PC-3 (cell line): ENCODE results near the gene RETREG1.

Experiments used
- CTCF ChIP-seq: fragments of 300-600 bp; sonication (generic); conservative IDR thresholded peaks from 2 replicates; pipeline ENCODE4 v1.5.1; 2017; ENCODE audit warnings: antibody characterized with exemption, low read depth, mild to moderate bottlenecking, low read length
- EZH2 ChIP-seq: fragments of 300-600 bp; sonication (generic); IDR thresholded peaks from one replicate; pipeline ENCODE4 v1.6.1; 2017; ENCODE audit warnings: antibody characterized with exemption, mild to moderate bottlenecking, low read length; ENCODE audit not compliant: unreplicated experiment

GRCh38 chr5:16563686-16564085 is 53.1 kb downstream of the RETREG1 start:
- TF ChIP-seq CTCF (no peak), EZH2 (no peak)
